ENCODE measurements around the gene MRPS25.

GRCh38 chr3:15023719-15024118 is 41.4 kb downstream of the MRPS25 start:
- TF ChIP-seq POLR2A (IDR thresholded peaks at IDR 0.05) (no peak), CTCF (IDR thresholded peaks at IDR 0.05) (no peak)
